SW 1271 (cell line): Measurements from ENCODE around the gene ASPSCR1.

Experiments used
- DNase-seq, 2 experiments: peaks; one replicate each; lab custom pipeline; 2025; lab: John Stamatoyannopoulos, UW

The ASPSCR1 gene

DNA sequence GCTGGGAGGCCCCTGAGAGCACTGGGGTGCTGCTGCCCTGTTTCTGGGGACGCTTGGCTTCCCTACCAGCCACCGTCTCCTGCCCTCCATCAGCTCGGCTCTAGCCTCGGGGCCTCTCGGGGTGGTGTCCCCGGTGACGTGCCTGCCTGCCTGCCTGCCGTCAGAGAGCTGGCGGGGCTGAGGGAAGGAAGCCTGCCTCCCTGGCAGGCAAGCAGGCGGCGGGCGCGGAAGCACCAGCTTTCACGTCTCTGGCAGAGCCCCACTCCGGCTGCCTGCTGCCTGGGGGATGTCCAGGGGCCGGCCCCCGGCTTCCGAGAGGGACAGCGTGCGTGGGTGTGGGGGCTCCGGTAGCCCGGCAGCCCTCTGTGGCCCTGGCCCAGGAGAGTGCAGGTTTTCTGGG is 35.9 kb downstream of the ASPSCR1 start:
- DNase-seq: no peak

DNA sequence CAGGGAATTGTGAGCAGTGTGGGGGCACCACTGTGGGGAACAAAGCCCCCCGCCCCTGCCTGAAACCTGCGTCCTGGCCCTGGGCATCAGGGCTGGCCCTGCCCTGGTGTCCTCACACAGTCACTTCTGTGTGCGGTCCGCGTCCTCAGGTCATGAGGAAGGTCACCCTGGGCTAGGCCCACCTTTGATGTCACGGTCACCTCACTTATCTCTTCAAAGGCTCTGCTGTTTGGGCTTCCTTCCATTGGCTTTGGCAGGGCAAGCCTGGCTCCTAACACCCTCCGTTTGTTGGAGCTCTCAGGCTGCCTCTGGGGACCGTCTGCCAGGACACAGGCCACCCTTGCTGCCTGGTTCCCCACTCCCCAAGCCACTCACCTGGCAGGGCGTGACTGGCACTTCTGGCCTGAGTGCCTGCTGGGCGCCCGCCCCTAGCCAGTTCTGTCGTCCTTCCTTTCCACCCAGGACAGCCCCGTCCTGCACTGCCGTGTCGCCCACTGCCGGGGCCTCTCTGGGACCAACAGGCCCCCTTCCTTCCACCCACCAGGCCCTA is 36.4 kb downstream of the ASPSCR1 start:
- DNase-seq: no peak

DNA sequence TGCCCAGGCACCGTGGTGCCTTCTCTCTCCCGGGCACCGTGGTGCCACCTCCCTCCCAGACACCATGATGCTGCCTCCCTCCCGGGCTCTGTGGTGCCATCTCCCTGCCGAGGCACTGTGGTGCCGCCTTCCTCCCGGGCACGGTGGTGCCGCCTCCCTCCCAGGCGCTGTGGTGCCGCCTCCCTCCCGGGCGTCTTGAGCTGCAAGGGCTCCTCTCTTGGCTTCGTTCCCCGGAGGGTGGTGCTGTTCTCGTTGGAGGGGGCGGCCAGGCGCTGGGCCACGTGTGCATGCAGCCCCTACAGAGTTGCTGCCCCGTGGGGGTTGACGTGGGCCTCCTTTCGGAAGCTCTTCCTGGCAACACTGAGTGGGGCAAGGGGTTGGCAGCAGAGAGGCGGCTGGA is 37.0 kb downstream of the ASPSCR1 start:
- DNase-seq: no peak

DNA sequence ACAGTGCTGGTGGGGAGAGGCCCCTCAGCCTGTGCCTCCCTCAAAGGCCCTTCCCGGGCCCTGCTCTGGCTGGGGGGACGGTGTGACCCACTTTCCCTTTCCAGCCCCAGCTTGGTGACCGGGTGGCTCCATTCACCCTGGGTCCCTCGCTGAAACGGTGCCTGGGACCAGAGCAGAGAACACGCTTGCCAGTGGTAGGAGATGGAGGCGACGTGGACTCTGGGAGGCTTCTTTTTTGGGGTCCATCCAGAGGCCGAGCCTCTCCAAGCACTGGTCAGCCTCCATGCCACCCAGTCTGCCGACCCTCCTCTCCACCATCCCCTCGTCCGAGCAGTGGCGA is 37.5 kb downstream of the ASPSCR1 start:
- no peak for DNase-seq

DNA sequence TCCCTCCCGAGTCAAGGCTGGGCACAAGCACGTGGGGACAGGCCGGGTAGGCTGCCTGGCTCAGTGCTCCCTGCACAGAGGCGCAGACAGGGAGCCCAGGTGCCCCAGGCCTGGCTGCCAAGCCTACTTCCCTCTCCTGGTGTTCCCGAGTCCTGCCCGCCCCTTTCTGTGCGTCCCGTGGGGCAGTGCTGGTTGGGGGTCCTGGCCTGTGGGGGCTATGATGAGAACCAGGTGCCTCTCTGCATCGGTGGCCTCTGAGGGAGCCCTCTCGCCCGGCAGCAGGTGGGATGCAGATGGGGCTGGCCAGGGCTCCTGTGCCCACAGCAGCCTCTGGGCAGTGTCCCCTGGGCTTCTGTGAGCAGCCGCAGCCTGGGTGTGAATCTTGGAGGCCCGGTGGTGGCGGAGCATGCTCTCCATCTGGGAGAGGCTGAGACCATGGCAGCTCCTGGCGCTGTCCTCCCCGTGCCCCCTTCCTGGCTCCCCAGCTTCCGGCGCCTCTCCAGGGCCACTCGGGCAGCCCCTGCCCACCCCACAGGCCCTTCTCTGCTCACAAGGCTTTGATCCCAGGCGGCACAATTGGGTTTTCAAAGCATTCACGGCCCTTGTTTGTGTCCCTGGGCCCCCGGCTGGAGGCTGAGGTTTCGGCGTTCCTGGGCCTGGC is 38.0 kb downstream of the ASPSCR1 start:
- DNase-seq: no peak

DNA sequence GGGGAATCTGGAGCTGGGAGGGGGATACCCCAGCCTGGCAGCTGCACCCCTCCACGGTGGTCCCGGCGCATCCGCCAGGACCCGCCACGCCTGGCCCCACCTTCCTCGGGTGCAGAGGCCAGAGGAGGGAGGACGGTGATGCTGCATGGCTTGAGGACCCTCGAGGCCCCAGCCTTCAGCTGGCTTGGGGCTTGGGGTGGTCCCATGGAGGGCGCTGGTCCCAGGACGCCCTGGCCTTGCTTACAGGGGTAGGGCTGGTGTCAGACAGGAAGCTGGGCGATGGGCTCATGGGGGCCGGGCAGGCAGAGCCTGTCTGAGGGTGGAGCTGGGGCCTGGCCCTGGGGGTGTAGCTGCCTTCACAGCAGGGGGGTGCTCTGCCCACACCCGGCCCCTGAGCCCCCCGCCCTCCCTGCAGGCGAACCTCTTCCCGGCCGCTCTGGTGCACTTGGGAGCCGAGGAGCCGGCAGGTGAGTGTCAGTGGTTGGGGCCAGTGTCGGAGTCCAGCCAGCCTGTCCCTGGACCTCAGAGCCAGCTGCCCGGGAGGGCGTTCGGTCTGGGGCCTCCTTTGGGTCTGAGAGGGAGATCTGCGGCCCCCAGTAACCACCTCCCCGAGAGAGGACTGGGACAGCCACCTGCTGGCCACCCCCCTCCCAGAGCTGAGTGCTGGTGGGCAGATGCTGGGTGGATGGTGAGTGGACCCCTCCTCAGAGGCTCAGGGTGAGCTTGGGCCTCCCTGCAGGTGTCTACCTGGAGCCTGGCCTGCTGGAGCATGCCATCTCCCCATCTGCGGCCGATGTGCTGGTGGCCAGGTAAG is 38.8 kb downstream of the ASPSCR1 start:
- no peak for DNase-seq

DNA sequence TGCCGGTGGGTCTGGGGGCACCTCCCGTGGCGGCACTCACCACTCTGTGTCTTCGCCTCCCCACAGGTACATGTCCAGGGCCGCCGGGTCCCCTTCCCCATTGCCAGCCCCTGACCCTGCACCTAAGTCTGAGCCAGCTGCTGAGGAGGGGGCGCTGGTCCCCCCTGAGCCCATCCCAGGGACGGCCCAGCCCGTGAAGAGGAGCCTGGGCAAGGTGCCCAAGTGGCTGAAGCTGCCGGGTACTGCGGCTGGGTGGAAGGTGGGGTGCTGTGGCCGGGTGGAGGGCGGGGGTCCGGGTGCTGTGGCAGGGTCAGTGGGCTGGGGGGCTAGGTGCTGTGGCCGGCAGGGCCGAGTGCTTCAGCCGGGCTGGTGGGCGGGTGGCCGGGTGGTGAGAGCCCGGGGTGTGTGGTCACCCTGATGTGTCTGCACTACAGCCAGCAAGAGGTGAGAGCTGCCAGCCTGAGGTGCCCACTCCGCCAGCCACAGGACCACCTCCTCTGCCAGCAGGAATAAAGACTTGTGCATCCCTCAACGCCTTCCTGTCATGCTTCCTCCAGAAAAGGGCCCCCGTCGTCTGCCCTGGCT is 39.5 kb downstream of the ASPSCR1 start:
- no peak for DNase-seq

DNA sequence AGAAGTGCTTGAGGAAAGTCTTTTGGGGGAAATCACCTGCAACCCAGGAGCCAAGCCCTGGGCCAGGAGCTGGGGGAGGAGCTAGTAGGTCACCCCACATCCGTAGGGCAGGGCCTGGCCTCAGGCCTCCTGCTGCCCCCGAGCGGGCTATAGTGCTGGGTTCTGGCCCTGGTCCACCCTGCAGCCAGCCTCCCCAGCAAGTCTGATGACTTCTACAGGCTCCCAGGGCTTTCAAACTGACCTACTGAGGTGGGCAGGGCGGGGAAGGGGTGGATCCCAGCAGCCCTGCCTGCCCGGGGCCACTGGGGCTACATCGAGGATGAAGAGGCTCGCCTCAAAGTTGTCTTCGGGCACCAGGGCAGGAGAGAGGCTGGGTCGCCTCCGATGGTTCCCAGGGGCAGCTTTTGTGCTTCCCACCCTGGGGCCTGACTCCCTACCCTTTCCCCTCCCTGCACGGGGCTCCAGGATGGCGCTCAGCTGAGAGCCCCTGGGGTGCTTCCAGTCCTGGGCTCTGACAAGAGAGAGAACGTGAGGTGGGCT is 40.3 kb downstream of the ASPSCR1 start:
- no peak for DNase-seq

DNA sequence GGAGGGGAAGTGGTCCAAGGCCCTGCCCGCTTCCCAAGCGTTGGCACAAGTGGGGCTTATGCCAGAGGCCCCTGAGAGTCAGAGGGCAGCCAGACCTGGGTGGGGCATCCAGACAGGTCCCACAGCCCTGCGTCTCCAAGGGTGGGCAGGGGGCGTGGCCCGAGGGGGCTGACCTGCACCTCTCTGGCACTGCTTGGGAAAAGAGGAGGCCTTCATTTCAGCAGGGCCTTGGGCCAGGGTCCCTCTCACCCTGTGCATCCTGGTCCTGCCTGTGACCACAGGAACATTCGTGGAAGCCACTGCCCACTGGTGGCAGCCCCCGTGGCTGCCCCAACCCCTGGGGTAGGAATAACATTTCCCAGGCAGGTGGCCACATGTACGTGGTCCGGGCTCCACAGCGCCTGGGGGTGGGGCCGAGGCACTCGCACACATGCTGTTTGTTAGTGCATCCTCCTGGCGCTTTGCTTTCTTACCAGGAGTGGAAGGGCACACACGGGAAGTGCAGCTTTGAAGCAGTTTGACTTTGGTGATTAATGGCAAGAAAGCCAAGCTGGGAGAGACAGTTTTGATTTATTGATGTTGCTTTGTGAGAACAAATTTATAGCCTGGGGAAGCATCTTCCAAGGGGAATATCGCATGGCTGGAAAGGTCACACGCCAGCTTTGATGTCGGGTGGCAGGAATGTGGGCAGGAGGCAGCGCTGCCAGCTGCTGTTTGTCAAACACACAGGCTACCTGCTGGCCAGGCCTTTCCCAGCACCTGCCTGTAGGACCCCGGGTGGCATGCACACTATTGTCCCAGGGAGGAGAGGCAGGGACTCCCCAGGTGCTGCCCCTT is 40.9 kb downstream of the ASPSCR1 start:
- DNase-seq: no peak

DNA sequence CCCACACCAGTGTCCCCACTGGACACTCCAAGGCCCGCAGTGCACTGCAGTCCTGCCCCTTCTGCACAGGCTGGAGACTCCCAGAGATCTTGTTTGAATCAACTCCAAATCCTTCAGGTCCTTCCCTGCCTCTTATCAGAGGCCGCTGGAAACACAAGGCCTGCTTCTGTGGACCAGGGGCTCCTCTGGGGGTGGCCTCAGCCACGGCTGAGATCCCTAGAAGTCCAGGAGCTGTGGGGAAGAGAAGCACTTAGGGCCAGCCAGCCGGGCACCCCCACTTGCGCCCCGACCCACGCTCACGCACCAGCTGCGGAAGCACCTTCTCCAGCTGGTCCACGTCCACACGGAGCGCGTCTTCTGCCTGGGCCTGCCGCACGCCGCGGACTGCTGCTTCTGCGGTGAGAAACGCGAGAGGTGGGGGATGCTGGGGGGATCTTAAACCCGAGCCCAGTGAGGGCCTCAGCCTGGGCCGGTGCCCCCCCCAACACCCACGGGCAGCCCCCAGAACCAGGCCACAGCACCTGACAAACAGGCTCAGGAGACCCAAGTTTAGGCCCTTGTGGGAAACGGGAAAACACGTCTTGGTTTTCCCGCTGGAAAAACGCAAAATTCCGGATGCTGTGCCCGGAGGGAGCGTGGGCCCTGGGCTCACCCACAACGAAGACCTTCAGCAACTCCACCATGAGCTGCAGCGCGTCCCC is 41.7 kb downstream of the ASPSCR1 start:
- no peak for DNase-seq

DNA sequence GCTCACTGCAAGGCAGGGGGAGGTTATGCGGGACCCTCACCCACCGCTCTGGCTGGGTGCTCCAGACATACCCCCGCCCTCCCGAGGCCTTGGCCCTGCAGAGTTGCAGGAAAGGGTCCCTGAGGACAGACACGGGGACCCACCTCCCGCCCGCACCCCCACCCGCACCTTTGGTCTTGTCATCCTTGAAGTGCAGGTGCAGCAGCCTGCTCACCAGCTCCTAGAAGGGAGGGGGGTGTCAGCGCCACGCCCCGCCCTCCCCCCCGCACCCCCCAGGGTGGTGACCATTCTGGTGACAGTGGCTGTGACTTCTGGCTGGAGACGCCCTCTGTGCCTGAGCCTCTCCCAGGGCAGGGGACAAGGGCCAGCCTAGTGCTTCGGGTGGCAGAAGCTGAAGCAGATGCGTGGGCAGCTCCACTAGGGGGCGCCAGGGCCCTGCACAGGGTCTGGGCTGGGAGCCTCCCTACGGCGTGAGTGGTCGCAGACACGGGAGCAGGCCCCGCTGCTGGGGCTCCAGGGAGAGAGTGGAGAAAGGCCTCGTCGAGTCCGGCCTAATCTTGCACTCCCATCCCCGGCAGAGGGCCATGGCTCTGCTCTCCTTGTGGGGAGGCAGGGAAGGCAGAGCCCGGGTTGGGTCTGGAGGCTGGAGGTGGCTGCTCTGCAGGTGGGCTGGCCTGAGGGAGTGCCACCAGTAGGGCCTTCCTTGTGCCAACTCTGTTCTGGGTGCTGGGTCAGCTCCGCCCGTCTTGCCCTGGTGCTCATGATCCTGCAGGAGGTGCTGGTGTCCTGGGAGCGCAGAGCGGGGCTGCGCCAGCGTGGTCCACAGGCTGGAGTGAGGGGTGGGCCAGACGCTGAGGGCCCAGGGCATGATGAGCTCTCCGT is 42.5 kb downstream of the ASPSCR1 start:
- peak in 1 of 2 experiments; percentile 19 for DNase-seq

DNA sequence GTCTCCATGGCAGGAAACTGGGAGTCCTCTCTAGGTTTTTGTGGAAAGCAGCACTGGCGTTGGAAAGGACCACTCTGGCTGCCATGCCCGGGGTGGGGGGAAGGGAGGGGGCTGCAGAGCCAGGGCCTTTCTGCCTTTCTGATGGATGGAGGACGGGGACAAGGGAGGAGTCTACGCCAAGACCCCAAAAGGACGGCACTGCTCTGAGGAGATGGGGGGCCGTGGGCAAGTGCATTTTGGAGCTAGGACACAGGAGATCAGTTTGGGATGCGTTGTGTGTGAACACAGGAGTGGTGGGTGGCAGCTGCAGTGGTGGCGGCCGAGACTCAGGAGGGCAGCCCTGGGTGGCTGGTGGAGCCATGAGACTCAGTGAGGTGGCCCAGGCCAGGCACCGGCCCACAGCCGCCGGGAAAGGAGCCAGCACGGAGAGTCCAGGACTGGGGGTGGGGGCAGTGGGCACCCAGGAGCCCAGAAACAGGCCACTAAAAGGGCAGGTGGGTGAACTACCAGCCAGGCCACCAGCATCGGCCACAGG is 43.2 kb downstream of the ASPSCR1 start:
- DNase-seq: no peak

DNA sequence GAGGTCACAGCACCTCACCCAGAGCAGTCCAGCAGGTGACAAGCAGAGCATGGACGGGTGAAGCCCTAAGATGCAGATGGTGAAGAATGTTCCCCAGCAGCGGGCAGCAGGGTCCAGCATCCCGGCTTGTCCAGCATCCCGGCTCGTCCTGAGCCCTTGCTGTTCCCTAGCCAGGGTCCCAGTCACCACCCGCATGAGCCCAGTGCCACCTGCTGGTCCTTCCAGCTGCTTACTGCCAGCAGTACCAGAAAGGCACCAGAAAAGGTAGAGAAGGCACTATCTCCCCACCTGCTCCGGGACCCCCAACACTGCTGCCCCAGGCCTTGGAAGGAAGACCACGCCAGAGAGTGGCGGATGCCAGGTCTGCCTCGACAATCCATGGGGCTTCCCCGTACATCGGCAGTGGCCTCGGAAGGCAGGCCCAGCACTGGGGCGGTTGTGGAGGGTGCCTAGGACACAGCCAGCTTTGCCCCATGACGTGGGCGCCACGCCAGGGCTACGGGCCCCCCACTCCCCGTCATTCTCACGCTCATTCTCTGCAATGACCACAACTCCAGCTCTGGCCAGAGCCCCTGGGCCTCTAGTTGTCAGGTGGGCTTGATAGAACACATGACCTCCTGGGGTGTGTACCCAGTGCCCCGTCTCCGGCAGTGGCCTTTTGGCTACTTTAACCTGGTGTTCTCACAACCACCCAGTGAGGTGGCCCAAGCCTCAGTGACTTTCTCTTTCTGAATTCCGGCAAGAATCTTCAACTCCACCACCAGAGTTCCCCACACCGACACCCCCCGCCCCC is 43.9 kb downstream of the ASPSCR1 start:
- DNase-seq: peak; percentile 61 to 83

DNA sequence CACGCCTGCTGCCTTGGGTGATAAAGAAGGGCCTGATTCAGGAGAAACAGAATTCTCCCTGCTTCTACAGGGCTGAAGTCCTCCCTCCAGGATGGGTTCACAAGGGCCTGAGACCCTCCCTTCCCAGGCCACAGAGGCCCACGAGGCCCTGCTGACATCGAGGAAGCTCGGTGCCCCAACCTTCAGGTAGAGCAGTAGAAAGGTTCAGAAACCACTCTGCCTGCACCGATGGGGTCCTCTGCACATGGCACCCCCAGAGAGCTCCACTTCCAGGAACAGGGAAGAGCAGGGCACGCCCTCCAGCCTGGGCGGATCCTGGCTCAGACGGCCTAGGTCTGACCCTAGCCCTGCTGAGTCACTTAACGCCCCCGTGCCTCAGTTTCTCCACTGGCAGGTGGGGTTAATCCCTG is 44.5 kb downstream of the ASPSCR1 start:
- no peak for DNase-seq

DNA sequence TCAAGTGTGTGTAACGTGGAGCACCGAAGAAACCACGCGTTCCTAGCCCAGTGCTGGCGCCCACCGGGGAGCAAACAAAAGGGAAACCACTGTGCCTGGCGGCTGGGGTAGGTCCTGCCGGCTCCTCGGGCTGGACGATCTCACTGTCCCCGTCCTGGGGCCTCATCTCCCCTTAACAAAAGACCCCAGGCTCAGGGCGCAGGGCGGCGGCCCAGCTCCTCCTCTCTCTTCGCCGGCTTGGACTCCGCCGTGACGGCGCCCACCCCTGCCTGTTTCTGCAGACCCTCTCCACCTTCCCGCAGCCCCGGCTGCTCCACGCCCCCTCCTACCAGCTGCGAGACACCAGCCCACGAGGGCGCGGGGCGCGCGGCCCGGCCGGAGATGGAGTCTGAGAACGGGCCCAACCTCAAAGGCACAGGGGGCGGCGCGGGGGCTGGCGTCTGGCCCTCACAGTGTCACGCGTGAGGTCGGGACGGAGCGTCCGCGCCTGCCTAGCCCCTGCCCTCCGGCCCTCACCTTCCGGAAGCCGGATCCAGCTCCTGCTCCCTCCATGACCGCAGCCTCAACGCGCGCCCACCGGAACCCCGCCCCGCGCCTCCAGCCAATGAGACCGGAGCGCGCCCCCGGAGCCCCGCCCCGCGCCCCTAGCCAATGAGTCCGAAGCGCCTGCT is 45.0 kb downstream of the ASPSCR1 start, which contains the start of gene CENPX:
CENPX (minus strand) TSS at position 569 of the 671 bp plus-strand sequence; CDS start at position 552, 17 bp downstream.
- no peak for DNase-seq

DNA sequence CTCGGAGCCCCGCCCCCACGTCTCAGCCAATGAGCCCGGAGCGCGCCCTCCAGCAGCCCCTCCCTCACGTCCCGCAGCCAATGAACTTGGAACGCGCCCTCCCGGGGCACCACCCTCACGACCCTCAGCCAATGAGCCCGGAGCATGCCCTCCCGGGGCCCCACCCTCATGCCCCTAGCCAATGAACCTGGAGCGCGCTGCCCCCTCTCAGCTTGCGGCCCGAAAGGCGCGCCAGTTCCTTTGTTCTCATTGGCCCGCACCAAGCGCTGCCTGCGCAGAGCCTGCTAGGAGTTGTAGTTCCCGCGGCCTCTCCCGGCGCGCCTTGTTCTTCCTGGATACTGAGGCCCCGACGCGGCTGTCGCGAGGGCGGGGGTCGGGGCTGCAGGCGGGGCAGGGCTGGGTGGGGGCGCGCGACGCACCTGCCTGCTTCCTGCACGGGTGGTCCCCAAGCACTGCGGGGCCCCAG is 45.6 kb downstream of the ASPSCR1 start, which contains the start of gene LRRC45:
LRRC45 (plus strand) TSS at position 325 of the 466 bp plus-strand sequence. CDS start 339 bp downstream, outside the sequence.
- peak; percentile 96 to 98 for DNase-seq

DNA sequence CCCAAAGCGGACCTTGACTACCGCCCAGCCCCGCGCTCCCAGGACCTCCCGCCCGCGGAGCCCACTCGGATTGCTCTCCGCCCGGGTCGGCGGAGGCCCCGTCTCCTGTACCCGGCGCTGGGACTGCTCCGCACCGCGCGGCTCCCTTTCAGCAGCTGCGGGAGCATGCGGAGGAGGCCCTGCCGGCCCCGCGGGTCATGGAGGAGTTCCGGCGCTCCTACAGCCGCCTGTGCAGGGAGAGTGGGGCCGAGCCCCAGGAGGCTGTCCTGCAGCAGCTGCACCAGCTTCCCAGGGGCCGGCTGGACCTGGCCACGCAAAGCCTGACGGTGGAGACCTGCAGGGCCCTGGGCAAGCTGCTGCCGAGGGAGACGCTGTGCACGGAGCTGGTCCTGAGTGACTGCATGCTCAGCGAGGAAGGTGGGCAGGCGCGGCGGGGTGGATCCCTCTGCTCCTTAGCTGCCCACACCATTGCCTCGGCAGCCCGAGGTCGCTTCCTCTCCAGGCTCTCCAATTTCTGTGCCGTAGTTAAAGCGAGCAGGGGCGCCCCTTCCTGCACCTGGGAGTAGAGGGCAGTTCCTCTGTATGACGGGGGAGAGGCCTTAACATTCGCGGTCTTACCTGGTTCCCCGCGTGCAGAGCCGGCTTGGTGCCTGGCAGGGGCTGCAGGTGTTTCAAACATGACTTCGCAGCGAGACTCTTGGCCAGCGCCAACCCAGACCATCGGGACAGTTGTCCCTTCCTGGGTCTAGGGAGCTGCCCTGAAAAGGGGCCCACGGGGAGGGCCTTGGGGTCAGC is 46.2 kb downstream of the ASPSCR1 start:
- DNase-seq: no peak
